SK-N-MC (cell line): ENCODE data around the gene MED27.

Source experiments
- EZH2 ChIP-seq: fragments of 200-600 bp; sonication (generic); IDR thresholded peaks from one replicate; pipeline ENCODE4 v1.6.1; 2017; ENCODE audit warnings: antibody characterized with exemption
- FOXP2 ChIP-seq: optimal IDR thresholded peaks from 2 replicates; pipeline ENCODE3; 2011; ENCODE audit warnings: mild to moderate bottlenecking, moderate library complexity; ENCODE audit not compliant: insufficient read depth; ENCODE audit errors: extremely low read length, control extremely low read depth
- POLR2AphosphoS5 ChIP-seq: IDR thresholded peaks from 2 replicates; pipeline ENCODE4 v1.6.1; 2012; ENCODE audit warnings: mild to moderate bottlenecking, low read depth, low read length, borderline replicate concordance

DNA sequence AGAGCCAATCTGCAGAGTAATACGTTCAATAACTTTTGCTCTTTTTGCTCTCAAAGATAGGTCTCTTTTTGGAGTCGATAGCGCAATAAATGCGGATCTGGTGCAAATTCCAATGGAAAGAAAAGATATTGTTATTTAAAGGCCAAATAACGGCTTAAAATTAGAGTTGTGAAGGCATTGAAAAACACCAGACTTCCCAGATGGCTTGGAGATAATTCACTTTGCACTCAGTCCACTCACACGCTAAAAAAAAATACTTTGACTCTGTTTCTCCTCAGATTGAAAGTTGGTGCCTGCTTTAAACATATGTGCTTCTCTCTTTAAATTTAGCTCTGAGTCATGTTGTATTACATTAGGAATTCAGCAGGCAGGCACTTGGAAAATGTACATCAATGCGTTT lies 19.5 kb upstream of the MED27 start:
- TF ChIP-seq POLR2AphosphoS5 (no peak), EZH2 (no peak), FOXP2 (no peak)
